ENCODE measurements around the gene LTB.
"Not testable (repeated sequence)": the region's sequence is repeated elsewhere in the genome, so short reads cannot be mapped to it uniquely, and the experiment has no call there.

Gene LTB

GRCh38 chr6:31609519-31610406 is 27.5 kb upstream of the LTB start:
- no peak for DNase-seq (ENCODE audit: low read depth in 3 of 3, low spot score in 1 of 3)

- no peak for DNase-seq (ENCODE audit: low read depth in 3 of 3, low spot score in 1 of 3)
Measured at GRCh38 chr6:31607317-31607716, 25.1 kb upstream of the LTB start.

- no peak for DNase-seq (ENCODE audit: low read depth in 3 of 3, low spot score in 1 of 3)
Measured at GRCh38 chr6:31597006-31597405, 14.8 kb upstream of the LTB start.

GRCh38 chr6:31592396-31592771 is 10.2 kb upstream of the LTB start:
- DNase-seq (ENCODE audit: low read depth in 3 of 3, low spot score in 1 of 3), result no peak

GRCh38 chr6:31590691-31591090 is 8.5 kb upstream of the LTB start:
- DNase-seq (ENCODE audit: low read depth in 3 of 3, low spot score in 1 of 3), result not testable (repeated sequence)

- DNase-seq (ENCODE audit: low read depth in 3 of 3, low spot score in 1 of 3), result no peak
Measured at GRCh38 chr6:31588871-31589650, 6.8 kb upstream of the LTB start.

- no peak for DNase-seq (ENCODE audit: low read depth in 3 of 3, low spot score in 1 of 3)
Measured at GRCh38 chr6:31587791-31588777, 5.9 kb upstream of the LTB start.

- DNase-seq (ENCODE audit: low read depth in 3 of 3, low spot score in 1 of 3), result no peak
Measured at GRCh38 chr6:31586599-31587281, 4.5 kb upstream of the LTB start.

- no peak for DNase-seq (ENCODE audit: low read depth in 3 of 3, low spot score in 1 of 3)
Measured at GRCh38 chr6:31586008-31586407, 3.8 kb upstream of the LTB start, which contains the start of gene LST1. LST1 (plus strand) TSS chr6:31586277; CDS start chr6:31587300, 1,023 bp downstream.

GRCh38 chr6:31585491-31585890 is 3.3 kb upstream of the LTB start:
- no peak for DNase-seq (ENCODE audit: low read depth in 3 of 3, low spot score in 1 of 3)

- DNase-seq (ENCODE audit: low read depth in 3 of 3, low spot score in 1 of 3), result no peak
Measured at GRCh38 chr6:31581434-31582229, 592 bp downstream of the LTB start.

- DNase-seq (ENCODE audit: low read depth in 3 of 3, low spot score in 1 of 3), result peak in 2 of 3 donors; percentile 86 to 92
Measured at GRCh38 chr6:31580807-31581433, 1.3 kb downstream of the LTB start.

GRCh38 chr6:31580438-31580740 is 1.8 kb downstream of the LTB start:
- DNase-seq (ENCODE audit: low read depth in 3 of 3, low spot score in 1 of 3), result no peak

GRCh38 chr6:31579546-31580437 is 2.4 kb downstream of the LTB start:
- no peak for DNase-seq (ENCODE audit: low read depth in 3 of 3, low spot score in 1 of 3)

GRCh38 chr6:31579119-31579505 is 3.1 kb downstream of the LTB start:
- no peak for DNase-seq (ENCODE audit: low read depth in 3 of 3, low spot score in 1 of 3)

GRCh38 chr6:31578184-31579118 is 3.8 kb downstream of the LTB start:
- no peak for DNase-seq (ENCODE audit: low read depth in 3 of 3, low spot score in 1 of 3)

GRCh38 chr6:31577579-31577966 is 4.7 kb downstream of the LTB start:
- no peak for DNase-seq (ENCODE audit: low read depth in 3 of 3, low spot score in 1 of 3)

Data from stimulated activated CD4-positive, alpha-beta T cell treated with anti-CD3 and anti-CD28 coated beads, TNF-alpha, amount 100 ng/mL, for 1 hour (primary cell).